BE2C (cell line): ENCODE measurements around the gene HMX2.
"Not testable (repeated sequence)": the region's sequence is repeated elsewhere in the genome, so short reads cannot be mapped to it uniquely, and the experiment has no call there.

Experiments
- DNase-seq: peaks from one replicate; pipeline ENCODE4 v3.0.0-alpha.2; 2020
- H3K27me3 ChIP-seq: fragments of 250-450 bp; sonication (Bioruptor Pico); 2 replicates; pipeline ENCODE4 v1.5.1; 2020; ENCODE audit warnings: mild to moderate bottlenecking
- H3K36me3 ChIP-seq: fragments of 250-450 bp; sonication (Bioruptor Pico); 2 replicates; pipeline ENCODE4 v1.5.1; 2020; ENCODE audit warnings: mild to moderate bottlenecking
- H3K4me1 ChIP-seq: fragments of 250-450 bp; sonication (Bioruptor Pico); 2 replicates; pipeline ENCODE4 v1.5.1; 2020
- H3K4me3 ChIP-seq: 2 replicates; pipeline ENCODE4 v1.5.1; 2011; ENCODE audit warnings: low read depth, low read length
- H3K9me3 ChIP-seq: fragments of 250-450 bp; sonication (Bioruptor Pico); 2 replicates; pipeline ENCODE4 v1.5.1; 2020
- CTCF ChIP-seq: IDR thresholded peaks from 2 replicates; pipeline ENCODE4 v1.5.1; 2012; ENCODE audit warnings: mild to moderate bottlenecking, low read depth, low read length

Gene HMX2

DNA sequence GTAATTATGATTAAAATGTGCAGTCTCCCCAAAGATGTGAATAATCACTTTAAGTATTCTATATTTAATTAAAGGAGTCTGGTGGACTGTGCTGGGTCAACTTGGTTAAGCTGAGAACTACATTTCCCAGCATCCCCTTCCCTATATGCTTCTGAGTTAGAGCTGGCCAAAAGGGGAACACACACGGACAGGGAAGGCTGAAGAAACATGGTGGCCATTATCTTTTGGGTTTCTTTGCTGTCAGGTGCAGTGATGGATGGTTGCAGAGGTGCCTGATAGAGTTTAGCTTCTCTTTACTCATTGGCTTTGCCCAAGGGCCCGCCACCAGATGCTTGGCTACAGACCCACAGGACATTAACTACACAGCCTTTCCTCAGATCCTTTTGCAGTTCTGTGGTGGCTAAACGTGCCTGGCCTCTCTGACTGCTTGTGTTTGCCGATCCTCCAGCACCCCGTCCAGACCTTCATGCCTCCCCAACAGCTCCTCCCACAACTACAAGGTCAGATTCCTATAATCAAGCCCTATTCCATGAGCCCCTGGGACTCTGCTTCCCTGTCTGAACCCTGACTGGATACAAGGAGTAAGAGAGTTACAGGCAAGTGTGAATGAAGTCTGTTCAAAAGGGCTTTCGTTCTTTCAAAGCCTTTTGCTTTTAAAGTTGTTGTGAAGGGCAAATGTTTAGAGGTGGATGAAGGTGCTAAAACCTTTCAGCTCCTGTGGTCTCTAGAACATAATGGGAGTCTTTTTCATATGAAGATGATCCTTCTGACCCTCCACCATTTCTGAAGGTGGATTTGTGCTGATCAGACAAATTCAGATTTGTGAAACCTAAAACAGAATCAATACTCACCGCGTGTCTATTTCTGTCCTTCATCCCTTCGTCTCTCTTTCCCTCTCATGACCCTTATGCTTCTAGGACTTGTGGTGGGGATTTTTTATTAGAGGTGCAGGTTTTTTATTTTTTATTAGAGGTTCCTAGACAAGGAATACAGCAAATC is 27.8 kb downstream of the HMX2 start:
- TF ChIP-seq CTCF: no peak
- Histone ChIP-seq H3K36me3 (peaks cover 14% of the 10 kb centered on the region), H3K9me3 (no peaks in the 10 kb centered on the region)

DNA sequence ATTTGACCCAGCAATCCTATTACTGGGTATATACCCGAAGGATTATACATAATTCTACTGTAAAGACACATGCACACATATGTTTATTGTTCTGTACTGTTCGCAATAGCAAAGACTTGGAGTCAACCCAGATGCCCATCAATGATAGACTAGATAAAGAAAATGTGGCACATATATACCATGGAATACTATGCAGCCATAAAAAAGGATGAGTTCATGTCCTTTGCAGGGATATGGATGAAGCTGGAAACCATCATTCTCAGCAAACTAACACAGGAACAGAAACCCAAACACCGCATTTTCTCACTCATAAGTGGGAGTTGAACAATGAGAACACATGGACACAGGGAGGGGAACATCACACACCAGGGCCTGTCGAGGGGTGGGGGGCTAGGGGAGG is 30.5 kb downstream of the HMX2 start:
- not testable (repeated sequence) for H3K4me1 ChIP-seq, DNase-seq

More for the DNA sequence above, 27.8 kb downstream of the HMX2 start:
- Histone ChIP-seq H3K4me3 (no peak overlapping the region), H3K27me3 (no peaks in the 10 kb centered on the region), H3K4me1 (no peaks in the 10 kb centered on the region)
- DNase-seq: no peak

GRCh38 chr10:123180101-123181090 is 32.5 kb downstream of the HMX2 start:
- no peak for DNase-seq
- H3K36me3 ChIP-seq: peaks cover 13% of the 10 kb centered on the region
- H3K27me3 ChIP-seq: no peaks in the 10 kb centered on the region
- H3K9me3 ChIP-seq: no peaks in the 10 kb centered on the region
- no peak for TF ChIP-seq CTCF
- H3K4me1 ChIP-seq: no peaks in the 10 kb centered on the region
- H3K4me3 ChIP-seq: no peak overlapping the region

More for the DNA sequence above, 30.5 kb downstream of the HMX2 start:
- not testable (repeated sequence) for H3K27me3 ChIP-seq, H3K4me3 ChIP-seq, H3K9me3 ChIP-seq
- peaks cover 14% of the 10 kb centered on the region for H3K36me3 ChIP-seq

DNA sequence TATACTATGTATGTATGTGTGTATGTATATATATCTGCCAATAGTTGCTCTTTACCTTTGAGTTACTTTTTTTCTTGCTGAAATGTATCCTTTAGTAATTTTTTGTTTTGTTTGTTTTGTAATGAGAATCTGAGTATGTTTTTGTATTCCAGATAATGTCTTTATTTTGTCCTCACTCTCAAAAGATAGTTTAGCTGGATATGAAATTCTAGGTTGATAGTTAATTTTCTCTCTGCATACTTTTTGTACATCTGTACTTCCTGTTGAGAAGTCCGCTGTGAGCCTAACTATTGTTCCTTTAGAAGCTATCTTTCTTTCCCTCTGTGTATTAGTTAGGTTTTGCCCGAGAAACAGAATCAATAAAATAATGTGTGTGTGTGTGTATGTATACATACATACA is 35.8 kb downstream of the HMX2 start:
- no peak for DNase-seq
- no peak for TF ChIP-seq CTCF
- Histone ChIP-seq H3K27me3 (no peaks in the 10 kb centered on the region), H3K9me3 (no peaks in the 10 kb centered on the region), H3K4me1 (no peaks in the 10 kb centered on the region), H3K36me3 (no peaks in the 10 kb centered on the region), H3K4me3 (no peak overlapping the region)

- no peak for DNase-seq
- no peak overlapping the region for H3K4me3 ChIP-seq
- TF ChIP-seq CTCF: no peak
- no peaks in the 10 kb centered on the region for H3K9me3 ChIP-seq
- H3K4me1 ChIP-seq: no peaks in the 10 kb centered on the region
- H3K36me3 ChIP-seq: no peaks in the 10 kb centered on the region; the same call in 1 of the 2 replicates
- H3K27me3 ChIP-seq: no peaks in the 10 kb centered on the region
These were observed 39.8 kb downstream of the HMX2 start for GRCh38 chr10:123187781-123188180.

GRCh38 chr10:123191886-123192285 is 44.0 kb downstream of the HMX2 start:
- DNase-seq: no peak
- TF ChIP-seq CTCF: no peak
- no peaks in the 10 kb centered on the region; the same call in 1 of the 2 replicates for H3K36me3 ChIP-seq
- no peaks in the 10 kb centered on the region for H3K27me3 ChIP-seq
- H3K4me3 ChIP-seq: no peak overlapping the region
- no peaks in the 10 kb centered on the region for H3K4me1 ChIP-seq
- no peaks in the 10 kb centered on the region for H3K9me3 ChIP-seq
